Ureter (tissue), 1 donor: ENCODE measurements around the gene RAB9A. TPM values are rescaled to one million over a fixed set of nuclear protein-coding genes. Genes with fewer than 3 reads are reported as not detected.
"Not testable (repeated sequence)": the region's sequence is repeated elsewhere in the genome, so short reads cannot be mapped to it uniquely, and the experiment has no call there.

Source experiments
- DNase-seq: peaks from one replicate; pipeline ENCODE4 v3.0.0-alpha.2; 2020; ENCODE audit warnings: low spot score
- total RNA-seq: library from RNA; stranded (reverse); gene quantifications from one replicate; pipeline ENCODE4 v1.2.4, GENCODE V29; 2023
- donor health status: DM: yes; HTN: yes; CAD: no.

Gene RAB9A
- total RNA-seq, 1 donor from 2014 or later = 25.1 TPM

GRCh38 chrX:13669755-13670154 lies 19.2 kb upstream of the RAB9A start:
- DNase-seq = not testable (repeated sequence)

GRCh38 chrX:13670197-13670596 lies 18.7 kb upstream of the RAB9A start:
- DNase-seq = no peak

DNA sequence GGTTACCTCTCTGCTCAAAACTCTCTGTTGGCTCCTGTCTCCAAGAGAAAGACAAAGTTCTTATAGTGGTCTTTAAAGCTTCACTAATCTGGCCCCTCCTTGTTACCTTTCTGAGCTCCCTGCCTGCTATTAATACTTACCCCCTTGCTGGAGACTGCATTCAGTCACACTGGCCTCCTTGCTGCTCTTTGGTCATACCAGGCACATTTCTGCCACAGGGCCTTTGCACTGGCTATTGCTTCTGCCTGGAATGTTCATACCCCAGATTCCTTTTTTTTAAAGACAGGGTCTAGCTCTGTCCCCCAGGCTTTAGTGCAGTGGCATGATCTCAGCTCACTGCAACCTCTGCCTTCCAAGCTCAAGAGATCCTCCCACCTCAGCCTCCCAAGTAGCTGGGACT lies 15.9 kb upstream of the RAB9A start:
- DNase-seq = no peak

DNA sequence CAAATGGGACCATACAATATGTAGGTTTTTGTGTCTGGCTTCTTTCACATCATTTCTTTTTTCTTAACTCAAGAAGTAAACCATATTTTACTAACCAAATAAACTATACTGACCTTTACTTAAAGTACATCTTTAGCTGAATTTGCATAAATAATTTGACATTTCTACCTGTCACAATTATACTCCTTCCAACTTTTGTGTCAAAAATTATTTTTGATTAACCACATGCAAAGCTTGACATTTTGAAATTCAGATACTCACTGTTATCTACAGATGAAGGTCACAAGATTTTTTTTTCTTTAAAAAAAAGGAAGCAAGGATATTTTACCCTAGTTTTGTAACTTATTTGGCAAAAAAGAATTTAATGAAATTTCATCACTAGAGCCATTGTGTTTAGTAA lies 12.0 kb upstream of the RAB9A start:
- no peak for DNase-seq

- not testable (repeated sequence) for DNase-seq
Observed at GRCh38 chrX:13679700-13680099, 9.2 kb upstream of the RAB9A start.

DNA sequence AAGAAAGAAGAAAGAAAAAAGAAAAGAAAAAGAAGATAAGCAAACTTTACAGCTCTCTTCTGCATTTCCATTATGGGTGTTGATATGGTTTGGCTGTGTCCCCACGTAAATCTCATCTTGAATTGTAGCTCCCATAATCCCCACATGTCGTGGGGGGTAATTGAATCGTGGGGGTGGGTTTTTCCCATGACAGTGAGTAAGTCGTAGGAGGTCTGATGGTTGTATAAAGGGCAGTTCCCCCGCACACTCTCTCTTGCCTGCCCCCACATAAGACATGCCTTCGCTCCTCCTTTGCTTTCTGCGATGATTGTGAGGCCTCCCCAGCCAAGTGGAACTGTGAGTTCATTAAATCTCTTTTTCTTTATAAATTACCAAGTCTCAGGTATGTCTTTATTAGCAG lies 7.3 kb upstream of the RAB9A start:
- no peak for DNase-seq

DNA sequence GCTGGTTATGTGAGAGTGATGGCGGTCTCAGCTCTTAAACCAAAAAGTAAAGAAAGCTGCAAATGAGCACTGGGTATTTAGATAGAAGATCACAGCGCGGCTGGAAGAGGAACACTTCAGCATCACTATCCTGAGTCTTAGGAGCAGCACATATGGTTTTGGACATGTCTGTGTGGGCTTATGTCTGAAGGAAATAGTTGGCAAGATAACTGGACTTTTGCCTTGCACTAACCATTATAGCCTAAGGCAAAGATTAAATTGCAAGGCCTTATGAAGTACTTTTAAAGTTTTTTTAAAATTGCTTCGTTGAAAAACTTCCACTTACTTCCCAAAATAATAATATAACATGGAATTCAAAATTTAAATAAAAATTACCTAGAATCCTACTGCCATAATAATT lies 4.6 kb upstream of the RAB9A start:
- DNase-seq = no peak

- DNase-seq = no peak
Observed at GRCh38 chrX:13685126-13685763, 3.7 kb upstream of the RAB9A start.

GRCh38 chrX:13687203-13687602 lies 1.7 kb upstream of the RAB9A start:
- DNase-seq = no peak

DNA sequence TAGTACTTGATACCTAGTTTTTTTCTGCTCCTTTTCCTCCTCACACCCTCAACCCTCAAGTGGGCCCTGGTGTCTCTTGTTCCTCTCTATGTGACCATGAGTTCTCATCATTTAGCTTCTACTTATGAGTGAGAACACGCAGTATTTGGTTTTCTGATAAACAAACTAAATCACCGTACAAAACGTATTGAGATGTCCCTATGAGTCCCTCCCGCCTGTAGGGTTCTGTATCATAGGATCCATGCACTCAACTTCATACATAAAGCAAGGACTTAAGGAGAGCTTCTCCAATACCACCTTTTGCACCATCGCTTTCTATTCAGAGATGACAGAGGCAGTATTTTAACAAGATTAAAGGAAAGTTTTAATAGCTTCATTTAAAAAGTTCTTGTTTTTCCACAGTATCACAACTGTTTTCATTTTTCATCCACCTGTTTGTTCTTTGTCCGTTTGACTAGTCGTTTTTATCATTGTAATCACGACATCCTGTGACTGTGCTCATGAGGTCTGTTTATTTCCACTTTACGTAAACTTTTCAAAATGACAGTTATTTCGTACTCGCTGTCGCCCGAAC lies 457 bp upstream of the RAB9A start:
- DNase-seq = no peak

DNA sequence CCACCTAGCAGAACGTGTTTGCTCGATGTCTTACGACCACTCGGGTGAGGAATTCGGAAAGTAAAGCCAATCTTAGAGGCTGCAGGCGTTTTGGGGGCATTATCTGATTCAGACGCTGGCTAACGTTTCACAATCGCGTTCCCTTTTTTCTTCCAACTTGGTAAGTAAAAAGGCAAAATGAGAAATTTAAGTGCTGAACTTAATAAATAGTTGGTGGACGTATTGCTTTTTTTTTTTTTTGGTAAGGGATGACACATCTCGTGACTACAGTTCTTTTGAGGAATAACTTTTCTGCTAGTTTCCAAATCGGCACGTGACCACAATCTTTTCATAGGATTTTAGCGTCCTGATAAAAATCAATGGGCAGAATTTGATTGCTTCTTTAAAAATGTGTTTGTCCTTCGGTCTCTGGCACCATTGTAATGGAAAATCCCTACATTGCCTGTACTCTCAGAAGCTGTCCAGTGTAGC lies 848 bp downstream of the RAB9A start:
- DNase-seq = no peak

GRCh38 chrX:13690836-13691235 lies 1.9 kb downstream of the RAB9A start:
- no peak for DNase-seq

DNA sequence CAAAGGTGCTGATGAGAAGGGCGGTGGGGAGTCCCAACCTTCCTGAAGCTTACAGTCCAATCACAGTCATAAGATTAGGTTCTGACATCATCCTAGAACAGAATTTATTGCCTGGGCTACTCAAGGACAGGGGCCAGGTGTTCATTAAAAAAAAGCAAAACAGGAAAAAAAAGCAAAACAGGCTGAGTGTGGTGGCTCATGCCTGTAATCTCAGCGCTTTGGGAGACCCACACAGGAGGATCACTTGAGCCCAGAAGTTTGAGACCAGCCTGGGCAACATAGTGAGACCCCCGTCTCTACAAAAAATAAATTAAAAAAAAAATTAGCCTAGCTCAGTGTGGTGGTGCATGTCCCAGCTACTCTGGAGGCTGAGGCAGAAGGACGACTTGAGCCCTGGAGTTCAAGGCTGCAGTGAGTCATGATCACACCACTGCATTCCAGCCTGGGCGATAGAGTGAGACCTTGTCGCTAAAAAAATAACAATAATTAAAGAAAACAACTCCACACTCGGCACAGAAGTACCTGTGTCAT lies 3.0 kb downstream of the RAB9A start:
- no peak for DNase-seq

- DNase-seq = no peak
Observed at GRCh38 chrX:13692771-13693231, 3.9 kb downstream of the RAB9A start.

DNA sequence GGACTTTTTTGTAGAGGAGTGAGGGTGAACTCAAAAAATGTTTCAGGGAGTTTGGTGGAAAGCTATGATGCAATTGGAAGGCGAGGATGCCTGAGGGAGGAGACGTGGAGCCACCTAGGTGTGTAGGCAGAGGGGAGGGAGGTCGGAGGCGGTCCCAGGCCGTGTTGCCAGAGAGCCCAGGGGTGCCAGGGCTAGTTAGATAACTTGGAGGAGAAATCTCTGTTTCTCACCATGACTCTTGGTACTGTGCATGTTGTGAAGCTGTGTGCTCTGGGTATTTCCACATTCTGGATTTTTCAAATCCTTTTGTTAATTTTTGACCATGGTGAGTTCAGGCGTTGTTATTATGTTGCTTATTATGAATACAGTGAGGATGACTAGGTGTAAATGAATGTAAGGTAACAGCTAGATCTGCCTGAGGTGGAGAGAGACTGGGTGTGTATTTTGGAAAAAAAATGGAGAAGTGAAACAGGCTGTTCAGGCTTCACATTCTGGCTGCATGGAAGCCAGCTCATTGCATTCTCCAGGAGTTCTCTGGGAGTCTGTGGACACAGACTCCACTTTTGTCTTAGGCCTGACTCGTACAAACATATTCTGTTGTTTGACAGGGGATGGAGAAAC lies 4.5 kb downstream of the RAB9A start:
- DNase-seq = no peak

DNA sequence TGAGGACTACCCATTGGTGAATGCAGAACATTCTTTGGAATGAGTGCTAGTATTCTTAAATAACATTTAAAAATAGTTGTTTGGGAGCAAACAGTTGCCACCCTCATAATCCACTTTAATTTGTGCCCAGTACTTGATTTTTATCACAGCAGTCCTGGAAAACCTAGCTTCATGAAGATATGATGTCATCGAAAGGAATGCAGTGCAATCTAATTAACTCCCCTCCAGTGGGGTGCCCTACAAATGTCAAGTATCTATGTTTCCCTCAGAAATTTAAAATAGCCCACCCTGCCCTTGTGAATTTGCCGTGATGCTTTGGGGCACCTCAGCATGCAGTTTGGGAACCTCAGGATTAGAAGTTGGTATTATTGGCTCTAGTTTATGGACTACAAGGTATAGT lies 5.4 kb downstream of the RAB9A start:
- no peak for DNase-seq

DNA sequence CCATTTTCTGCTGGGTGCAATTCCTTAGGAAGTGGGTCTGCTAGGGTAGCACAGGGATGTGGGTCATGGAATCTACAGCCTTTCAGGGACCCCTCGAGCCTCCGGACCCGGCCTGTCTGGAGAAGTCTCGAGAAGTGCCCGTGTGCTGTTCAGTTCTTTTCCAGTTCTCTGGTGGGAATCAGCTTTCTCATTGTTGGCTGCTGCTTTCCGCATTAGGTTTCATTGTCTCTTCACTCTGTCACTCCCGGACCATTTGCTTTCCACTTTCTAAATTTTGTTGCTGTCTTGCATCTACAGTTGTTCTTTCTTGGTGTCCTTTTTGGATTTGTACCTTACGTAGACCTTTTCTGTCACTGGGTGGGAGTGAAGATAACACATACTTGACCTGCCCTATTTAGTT lies 6.1 kb downstream of the RAB9A start:
- DNase-seq = no peak

- DNase-seq = no peak
Observed at GRCh38 chrX:13695601-13696115, 6.7 kb downstream of the RAB9A start.

DNA sequence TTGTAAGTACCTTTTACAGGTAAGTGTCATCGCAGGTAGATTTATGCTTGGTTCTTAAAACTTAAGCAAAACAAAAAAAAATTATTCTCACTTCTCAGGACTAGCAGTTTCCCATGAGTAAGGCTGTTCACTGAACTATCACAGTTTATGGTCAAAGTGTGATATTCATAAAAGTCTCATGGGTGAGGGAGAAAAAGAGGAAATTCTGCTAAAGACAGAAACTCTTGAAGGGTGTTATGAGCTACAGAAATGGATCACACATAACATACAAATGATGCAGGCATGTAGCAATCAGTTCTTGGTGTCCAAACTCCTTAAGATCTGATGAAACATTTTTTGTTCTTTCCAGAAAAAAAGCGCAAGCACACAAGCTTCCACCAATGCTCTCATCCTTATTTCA lies 8.5 kb downstream of the RAB9A start:
- DNase-seq = no peak

DNA sequence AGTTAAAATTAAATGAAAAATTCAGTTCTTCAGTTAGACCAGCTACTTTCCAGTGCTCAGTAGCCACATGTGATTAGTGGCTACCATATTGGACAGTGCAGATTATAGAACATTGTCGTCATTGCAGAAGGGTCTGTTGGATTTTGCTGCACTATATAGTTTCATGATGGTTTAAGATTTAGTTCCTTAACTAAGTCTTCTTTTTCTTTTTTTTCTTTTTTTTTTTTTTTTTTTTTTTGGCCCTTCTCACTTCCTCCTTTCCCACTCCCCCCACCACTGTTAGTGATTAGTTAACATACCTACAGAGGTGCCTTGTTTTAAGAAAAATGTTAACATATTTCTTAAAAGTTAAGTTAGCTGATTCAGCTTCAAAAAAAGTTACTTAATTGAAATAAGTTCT lies 9.0 kb downstream of the RAB9A start:
- DNase-seq = no peak

- no peak for DNase-seq
Observed at GRCh38 chrX:13698432-13698831, 9.5 kb downstream of the RAB9A start.

- no peak for DNase-seq
Observed at GRCh38 chrX:13699183-13699826, 10.4 kb downstream of the RAB9A start.
